GM19397 (cell line): ENCODE data around the gene MRPS5.

Experiments used
- ATAC-seq: cut with Tn5 transposase; IDR thresholded peaks from one replicate; pipeline ENCODE4 v1.9.1; 2021; ENCODE audit warnings: mild to moderate bottlenecking, moderate library complexity; ENCODE audit not compliant: unreplicated experiment

MRPS5 gene

GRCh38 chr2:95091885-95092555 lies 29.6 kb downstream of the MRPS5 start:
- ATAC-seq: no peak

- ATAC-seq: no peak
Observed at GRCh38 chr2:95087379-95087778, 34.2 kb downstream of the MRPS5 start.

- ATAC-seq: no peak
Observed at GRCh38 chr2:95086017-95086416, 35.6 kb downstream of the MRPS5 start.

GRCh38 chr2:95082477-95082876 lies 39.1 kb downstream of the MRPS5 start:
- no peak for ATAC-seq

- ATAC-seq: no peak
Observed at GRCh38 chr2:95079199-95079683, 42.4 kb downstream of the MRPS5 start.

GRCh38 chr2:95077861-95078603 lies 43.6 kb downstream of the MRPS5 start:
- ATAC-seq: no peak

GRCh38 chr2:95077530-95077825 lies 44.1 kb downstream of the MRPS5 start:
- no peak for ATAC-seq

DNA sequence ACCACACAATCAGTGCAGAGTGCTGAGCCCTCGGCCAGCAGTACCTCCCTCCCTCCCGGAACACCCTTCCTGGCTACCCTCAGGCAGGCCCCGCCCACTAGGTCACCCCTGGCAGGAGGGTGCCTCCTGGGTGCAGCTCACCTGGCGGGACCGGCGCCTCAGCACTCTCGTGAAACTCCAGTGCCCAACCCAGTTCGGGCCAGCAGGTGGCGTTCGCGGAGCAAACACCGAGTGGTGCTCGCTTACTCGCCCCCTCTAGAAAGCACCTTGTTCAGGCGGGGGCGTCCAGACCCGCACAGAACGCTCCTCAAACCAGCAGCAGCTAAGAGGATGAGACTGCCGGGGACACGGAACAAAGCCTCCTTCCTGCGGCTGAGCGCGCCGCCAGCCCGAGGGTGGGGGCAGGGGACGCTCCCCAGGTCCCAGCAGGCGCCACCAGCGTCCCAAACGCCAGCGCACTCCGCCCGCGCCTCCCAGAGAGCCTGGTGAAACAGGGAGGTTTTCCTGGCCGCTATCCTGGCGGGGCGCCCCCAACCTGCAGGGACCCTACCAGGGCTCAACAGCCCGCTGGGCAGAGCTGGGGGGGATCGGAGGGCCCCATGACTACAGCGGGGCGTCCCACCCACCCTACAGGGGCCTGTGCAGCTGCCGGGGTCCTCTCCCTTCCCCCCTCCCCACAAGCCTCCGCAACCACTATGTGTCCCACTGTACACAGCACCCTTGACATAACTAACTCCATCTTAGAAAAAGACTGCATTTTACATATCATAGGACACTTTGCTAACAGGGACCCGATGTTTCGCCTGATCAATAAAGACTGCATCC lies 44.7 kb downstream of the MRPS5 start:
- peak; percentile 88 for ATAC-seq

DNA sequence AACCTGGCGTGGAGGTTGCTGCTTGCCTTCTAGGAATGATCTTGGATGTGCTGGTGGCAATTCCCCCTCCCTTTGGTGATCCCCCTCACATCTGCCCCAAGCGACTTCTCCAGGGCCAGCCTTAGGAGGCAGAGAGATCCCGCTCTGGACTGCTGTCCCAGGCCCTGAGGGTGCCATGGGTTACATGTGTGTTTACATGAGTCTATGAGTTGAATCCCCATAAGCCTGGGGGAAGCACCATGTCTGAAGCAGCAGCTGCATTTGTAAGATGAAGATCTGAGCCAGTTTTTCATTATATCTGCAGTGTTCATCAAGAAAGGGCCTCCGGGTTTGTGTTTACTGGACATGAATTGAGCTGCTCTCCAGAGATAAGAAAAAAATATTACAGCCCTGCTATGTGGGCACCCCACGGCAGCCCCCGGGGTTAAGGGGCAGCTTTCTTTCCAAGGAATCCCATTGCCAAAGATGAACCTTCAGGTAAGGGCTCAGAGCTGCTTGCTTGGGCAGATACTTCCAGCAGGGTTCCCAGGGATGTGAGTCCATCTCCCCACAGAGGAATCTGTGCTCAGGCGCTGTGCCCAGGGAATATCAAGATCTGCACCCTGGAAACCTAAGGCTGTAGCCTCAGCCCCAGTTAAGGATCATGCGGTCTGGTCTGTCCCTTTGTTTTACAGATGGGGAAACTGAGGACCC lies 46.0 kb downstream of the MRPS5 start:
- ATAC-seq: no peak

DNA sequence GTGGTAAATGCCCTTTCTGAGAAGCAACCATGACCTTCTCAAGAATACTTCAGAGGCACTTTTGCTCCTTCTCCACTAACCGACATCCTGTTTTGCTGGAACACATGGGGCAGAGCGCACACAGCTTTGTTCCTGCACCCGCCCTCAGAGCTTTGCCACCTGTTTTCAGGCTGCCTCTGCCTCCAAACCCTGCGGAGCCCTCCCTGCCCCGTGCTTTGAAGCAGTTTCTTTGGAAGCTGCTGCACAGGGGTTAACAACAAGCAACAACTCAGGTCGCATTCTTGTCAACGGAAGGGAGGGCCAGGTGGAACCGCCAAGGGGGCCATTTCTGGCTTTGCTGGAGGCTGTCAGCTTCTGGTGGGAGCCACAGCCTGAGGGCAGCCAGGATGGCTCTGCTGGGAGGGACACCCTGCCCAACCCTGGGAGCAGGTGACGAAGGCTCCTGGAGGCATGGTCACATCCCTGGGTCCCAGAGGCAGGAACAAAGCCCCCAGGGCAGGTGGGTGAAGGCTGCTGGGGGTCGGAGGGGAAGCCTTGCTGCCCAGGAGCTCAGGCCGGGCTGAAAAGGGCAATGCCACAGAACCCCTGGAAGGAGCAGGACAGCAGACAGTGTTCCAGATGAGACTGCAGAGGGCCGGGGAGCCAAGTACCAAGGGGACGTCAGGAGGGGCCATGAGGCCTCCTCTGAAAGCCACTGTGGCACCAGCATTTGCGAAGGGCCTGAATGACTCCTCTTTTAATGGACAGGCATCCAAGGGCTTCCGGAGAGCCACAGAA lies 46.8 kb downstream of the MRPS5 start:
- ATAC-seq: no peak

GRCh38 chr2:95073856-95074662 lies 47.5 kb downstream of the MRPS5 start:
- no peak for ATAC-seq

DNA sequence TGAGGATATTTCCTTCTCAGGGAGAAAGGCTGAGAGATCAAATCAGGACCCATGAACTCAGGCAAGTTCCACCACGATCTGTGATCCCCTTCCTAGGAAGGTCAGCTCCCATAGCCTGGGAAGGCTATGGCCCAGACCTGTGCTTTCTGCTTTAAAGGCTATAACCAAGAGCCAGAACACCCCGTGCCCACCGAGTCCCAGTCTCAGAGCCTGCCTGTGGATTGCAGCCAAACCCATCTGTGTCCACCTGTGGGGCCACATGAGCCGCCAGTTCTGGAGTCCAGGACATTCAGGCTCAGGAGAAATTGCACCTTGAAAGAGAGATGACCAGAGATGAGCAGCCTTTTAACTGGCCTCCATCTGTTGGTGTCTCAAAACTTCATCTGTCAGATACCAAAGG lies 49.2 kb downstream of the MRPS5 start:
- ATAC-seq: no peak

GRCh38 chr2:95071856-95072255 lies 49.8 kb downstream of the MRPS5 start:
- no peak for ATAC-seq

GRCh38 chr2:95069465-95069864 lies 52.1 kb downstream of the MRPS5 start:
- no peak for ATAC-seq

DNA sequence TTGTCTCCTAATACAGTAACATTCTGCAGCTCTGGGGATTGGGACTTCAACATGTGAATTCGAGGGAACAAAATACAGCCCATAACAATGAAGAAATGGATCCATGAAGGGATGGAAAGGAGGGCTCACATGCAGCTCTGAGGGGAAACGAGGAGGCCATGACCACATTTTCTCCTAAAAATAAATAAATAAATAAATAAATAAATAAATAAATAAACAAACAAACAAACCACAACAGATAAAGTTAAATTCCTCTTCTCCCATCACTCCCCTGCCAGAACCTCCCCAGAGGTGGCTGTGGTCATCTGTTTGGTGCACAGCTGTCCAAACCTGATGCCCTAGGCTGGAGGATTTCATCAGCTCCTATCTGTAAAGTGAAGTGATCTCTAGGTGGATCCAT lies 53.4 kb downstream of the MRPS5 start:
- ATAC-seq: no peak

- peak; percentile 73 for ATAC-seq
Observed at GRCh38 chr2:95063086-95063958, 58.3 kb downstream of the MRPS5 start.

- ATAC-seq: peak; percentile 13
Observed at GRCh38 chr2:95062242-95063085, 59.1 kb downstream of the MRPS5 start.
